ENCODE results near the gene SCCPDH.
"Not testable (repeated sequence)": the region's sequence is repeated elsewhere in the genome, so short reads cannot be mapped to it uniquely, and the experiment has no call there.

SCCPDH gene

GRCh38 chr1:246746155-246746554, 21.9 kb downstream of the SCCPDH start:
- peaks cover 4 to 10% of the 10 kb centered on the region in 2 donors for H3K36me3 ChIP-seq (ENCODE audit: control insufficient read depth in 2 of 2, insufficient read depth in 2 of 2, low read length in 2 of 2)
- H3K9me3 ChIP-seq (ENCODE audit: control insufficient read depth in 2 of 2, low read length in 2 of 2); H3K27me3 ChIP-seq (ENCODE audit: control insufficient read depth in 2 of 2, insufficient read depth in 2 of 2, low read length in 2 of 2): not testable (repeated sequence)

DNA sequence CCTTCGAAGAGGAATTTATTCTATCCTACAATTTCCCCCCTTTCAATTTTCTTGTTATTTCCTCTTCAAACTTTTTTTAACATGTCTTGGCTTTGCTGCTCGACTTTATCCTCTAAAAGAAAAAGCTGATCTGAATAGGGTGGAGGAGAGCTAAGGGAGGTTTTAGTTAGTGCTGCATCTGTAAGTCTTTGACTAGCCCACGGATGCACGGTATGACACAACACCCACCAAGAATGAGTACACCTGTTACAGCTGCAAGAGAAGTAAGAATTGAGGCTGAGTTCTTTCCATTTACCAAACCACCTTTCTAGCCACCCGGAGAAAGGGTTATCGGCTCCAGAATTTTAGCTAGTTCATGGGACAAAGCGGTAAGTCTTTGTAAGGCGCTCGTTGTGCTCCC, 23.8 kb downstream of the SCCPDH start:
- Histone ChIP-seq H3K9me3 (ENCODE audit: control insufficient read depth in 2 of 2, low read length in 2 of 2) (no peaks in the 10 kb centered on the region), H3K36me3 (ENCODE audit: control insufficient read depth in 2 of 2, insufficient read depth in 2 of 2, low read length in 2 of 2) (peaks cover 0 to 3% of the 10 kb centered on the region in 2 donors), H3K4me1 (ENCODE audit: control insufficient read depth in 2 of 2, insufficient read depth in 2 of 2, low read length in 2 of 2) (peaks cover 0 to 3% of the 10 kb centered on the region in 2 donors), H3K27ac (ENCODE audit: low read depth in 2 of 2, low read length in 2 of 2) (no peak overlapping the region), H3K9ac (ENCODE audit: low read depth in 1 of 2, low read length in 2 of 2) (no peak overlapping the region), H3K4me3 (ENCODE audit: low read length in 2 of 2) (no peak overlapping the region), H3K27me3 (ENCODE audit: control insufficient read depth in 2 of 2, insufficient read depth in 2 of 2, low read length in 2 of 2) (no peaks in the 10 kb centered on the region)

More at GRCh38 chr1:246746155-246746554, 21.9 kb downstream of the SCCPDH start:
- H3K27ac ChIP-seq (ENCODE audit: low read depth in 2 of 2, low read length in 2 of 2); H3K4me1 ChIP-seq (ENCODE audit: control insufficient read depth in 2 of 2, insufficient read depth in 2 of 2, low read length in 2 of 2); H3K4me3 ChIP-seq (ENCODE audit: low read length in 2 of 2); H3K9ac ChIP-seq (ENCODE audit: low read depth in 1 of 2, low read length in 2 of 2): not testable (repeated sequence)

- H3K4me3 ChIP-seq (ENCODE audit: low read length in 2 of 2): no peak overlapping the region
- no peak overlapping the region for H3K27ac ChIP-seq (ENCODE audit: low read depth in 2 of 2, low read length in 2 of 2)
- H3K9ac ChIP-seq (ENCODE audit: low read depth in 1 of 2, low read length in 2 of 2): no peak overlapping the region
- peaks cover 0 to 3% of the 10 kb centered on the region in 2 donors for H3K4me1 ChIP-seq (ENCODE audit: control insufficient read depth in 2 of 2, insufficient read depth in 2 of 2, low read length in 2 of 2)
- H3K9me3 ChIP-seq (ENCODE audit: control insufficient read depth in 2 of 2, low read length in 2 of 2): no peaks in the 10 kb centered on the region
- peaks cover 0 to 3% of the 10 kb centered on the region in 2 donors for H3K36me3 ChIP-seq (ENCODE audit: control insufficient read depth in 2 of 2, insufficient read depth in 2 of 2, low read length in 2 of 2)
- H3K27me3 ChIP-seq (ENCODE audit: control insufficient read depth in 2 of 2, insufficient read depth in 2 of 2, low read length in 2 of 2): no peaks in the 10 kb centered on the region
These were observed 24.7 kb downstream of the SCCPDH start for GRCh38 chr1:246748867-246749266.

GRCh38 chr1:246750752-246751151, 26.5 kb downstream of the SCCPDH start:
- H3K27ac ChIP-seq (ENCODE audit: low read depth in 2 of 2, low read length in 2 of 2): no peak overlapping the region
- H3K36me3 ChIP-seq (ENCODE audit: control insufficient read depth in 2 of 2, insufficient read depth in 2 of 2, low read length in 2 of 2): peaks cover 0 to 3% of the 10 kb centered on the region in 2 donors
- no peak overlapping the region for H3K9ac ChIP-seq (ENCODE audit: low read depth in 1 of 2, low read length in 2 of 2)
- H3K27me3 ChIP-seq (ENCODE audit: control insufficient read depth in 2 of 2, insufficient read depth in 2 of 2, low read length in 2 of 2): no peaks in the 10 kb centered on the region
- peaks cover 0 to 7% of the 10 kb centered on the region in 2 donors for H3K4me1 ChIP-seq (ENCODE audit: control insufficient read depth in 2 of 2, insufficient read depth in 2 of 2, low read length in 2 of 2)
- H3K9me3 ChIP-seq (ENCODE audit: control insufficient read depth in 2 of 2, low read length in 2 of 2): no peaks in the 10 kb centered on the region
- H3K4me3 ChIP-seq (ENCODE audit: low read length in 2 of 2): no peak overlapping the region

- Histone ChIP-seq H3K4me1 (ENCODE audit: control insufficient read depth in 2 of 2, insufficient read depth in 2 of 2, low read length in 2 of 2) (peaks cover 0 to 7% of the 10 kb centered on the region in 2 donors), H3K9ac (ENCODE audit: low read depth in 1 of 2, low read length in 2 of 2) (no peak overlapping the region), H3K9me3 (ENCODE audit: control insufficient read depth in 2 of 2, low read length in 2 of 2) (no peaks in the 10 kb centered on the region), H3K27ac (ENCODE audit: low read depth in 2 of 2, low read length in 2 of 2) (no peak overlapping the region), H3K27me3 (ENCODE audit: control insufficient read depth in 2 of 2, insufficient read depth in 2 of 2, low read length in 2 of 2) (no peaks in the 10 kb centered on the region), H3K4me3 (ENCODE audit: low read length in 2 of 2) (no peak overlapping the region), H3K36me3 (ENCODE audit: control insufficient read depth in 2 of 2, insufficient read depth in 2 of 2, low read length in 2 of 2) (no peaks in the 10 kb centered on the region)
These were observed 29.7 kb downstream of the SCCPDH start for GRCh38 chr1:246753670-246754535.

- Histone ChIP-seq H3K4me1 (ENCODE audit: control insufficient read depth in 2 of 2, insufficient read depth in 2 of 2, low read length in 2 of 2) (peaks cover 0 to 7% of the 10 kb centered on the region in 2 donors), H3K9ac (ENCODE audit: low read depth in 1 of 2, low read length in 2 of 2) (no peak overlapping the region), H3K36me3 (ENCODE audit: control insufficient read depth in 2 of 2, insufficient read depth in 2 of 2, low read length in 2 of 2) (peaks cover 4 to 5% of the 10 kb centered on the region in 2 donors), H3K4me3 (ENCODE audit: low read length in 2 of 2) (no peak overlapping the region), H3K27ac (ENCODE audit: low read depth in 2 of 2, low read length in 2 of 2) (no peak overlapping the region), H3K9me3 (ENCODE audit: control insufficient read depth in 2 of 2, low read length in 2 of 2) (no peaks in the 10 kb centered on the region), H3K27me3 (ENCODE audit: control insufficient read depth in 2 of 2, insufficient read depth in 2 of 2, low read length in 2 of 2) (no peaks in the 10 kb centered on the region)
These were observed 31.2 kb downstream of the SCCPDH start for GRCh38 chr1:246755419-246755818.

- H3K4me3 ChIP-seq (ENCODE audit: low read length in 2 of 2): no peak overlapping the region
- H3K9ac ChIP-seq (ENCODE audit: low read depth in 1 of 2, low read length in 2 of 2): no peak overlapping the region
- H3K27me3 ChIP-seq (ENCODE audit: control insufficient read depth in 2 of 2, insufficient read depth in 2 of 2, low read length in 2 of 2): no peaks in the 10 kb centered on the region
- H3K9me3 ChIP-seq (ENCODE audit: control insufficient read depth in 2 of 2, low read length in 2 of 2): no peaks in the 10 kb centered on the region
- H3K27ac ChIP-seq (ENCODE audit: low read depth in 2 of 2, low read length in 2 of 2): no peak overlapping the region
- H3K4me1 ChIP-seq (ENCODE audit: control insufficient read depth in 2 of 2, insufficient read depth in 2 of 2, low read length in 2 of 2): peaks cover 0 to under 1% of the 10 kb centered on the region in 2 donors
- peaks cover 11 to 12% of the 10 kb centered on the region in 2 donors for H3K36me3 ChIP-seq (ENCODE audit: control insufficient read depth in 2 of 2, insufficient read depth in 2 of 2, low read length in 2 of 2)
These were observed 36.5 kb downstream of the SCCPDH start for GRCh38 chr1:246760422-246761347.

GRCh38 chr1:246761396-246761795, 37.2 kb downstream of the SCCPDH start:
- no peaks in the 10 kb centered on the region for H3K9me3 ChIP-seq (ENCODE audit: control insufficient read depth in 2 of 2, low read length in 2 of 2)
- no peak overlapping the region for H3K27ac ChIP-seq (ENCODE audit: low read depth in 2 of 2, low read length in 2 of 2)
- H3K27me3 ChIP-seq (ENCODE audit: control insufficient read depth in 2 of 2, insufficient read depth in 2 of 2, low read length in 2 of 2): no peaks in the 10 kb centered on the region
- H3K9ac ChIP-seq (ENCODE audit: low read depth in 1 of 2, low read length in 2 of 2): no peak overlapping the region
- H3K4me3 ChIP-seq (ENCODE audit: low read length in 2 of 2): no peak overlapping the region
- H3K36me3 ChIP-seq (ENCODE audit: control insufficient read depth in 2 of 2, insufficient read depth in 2 of 2, low read length in 2 of 2): peaks cover 11 to 12% of the 10 kb centered on the region in 2 donors
- no peaks in the 10 kb centered on the region for H3K4me1 ChIP-seq (ENCODE audit: control insufficient read depth in 2 of 2, insufficient read depth in 2 of 2, low read length in 2 of 2)

DNA sequence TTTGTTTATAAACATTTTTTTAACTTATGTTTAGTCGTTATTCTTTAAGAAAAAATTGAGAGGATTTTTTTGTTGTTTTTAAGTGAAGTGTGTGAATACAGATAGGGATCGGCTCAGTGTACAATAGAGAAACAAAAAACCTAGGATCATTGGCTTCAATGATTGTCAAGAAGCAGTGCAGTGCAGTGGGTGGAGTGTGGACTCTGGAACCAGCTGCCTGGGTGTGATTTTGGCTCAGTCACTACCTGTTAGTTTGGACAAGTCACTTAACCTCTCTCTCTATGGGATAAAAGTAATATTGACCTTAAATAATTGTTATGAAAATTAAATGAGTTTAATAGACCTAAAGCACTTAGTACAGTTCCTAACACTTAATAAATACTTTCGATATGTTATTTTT, 41.3 kb downstream of the SCCPDH start:
- H3K4me3 ChIP-seq (ENCODE audit: low read length in 2 of 2): no peak overlapping the region
- no peaks in the 10 kb centered on the region for H3K27me3 ChIP-seq (ENCODE audit: control insufficient read depth in 2 of 2, insufficient read depth in 2 of 2, low read length in 2 of 2)
- H3K9ac ChIP-seq (ENCODE audit: low read depth in 1 of 2, low read length in 2 of 2): no peak overlapping the region
- peak overlapping the region in 1 of 2 donors; percentile 28 for H3K27ac ChIP-seq (ENCODE audit: low read depth in 2 of 2, low read length in 2 of 2)
- H3K9me3 ChIP-seq (ENCODE audit: control insufficient read depth in 2 of 2, low read length in 2 of 2): no peaks in the 10 kb centered on the region
- H3K4me1 ChIP-seq (ENCODE audit: control insufficient read depth in 2 of 2, insufficient read depth in 2 of 2, low read length in 2 of 2): no peaks in the 10 kb centered on the region
- peaks cover 11 to 12% of the 10 kb centered on the region in 2 donors for H3K36me3 ChIP-seq (ENCODE audit: control insufficient read depth in 2 of 2, insufficient read depth in 2 of 2, low read length in 2 of 2)
